ENCODE data around the gene NFIA. TPM values are rescaled to one million over a fixed set of nuclear protein-coding genes. Genes with fewer than 3 reads are reported as not detected.

The NFIA gene
- total RNA-seq, 2 donors from 2014 or later: 5.0 to 5.2 TPM

DNA sequence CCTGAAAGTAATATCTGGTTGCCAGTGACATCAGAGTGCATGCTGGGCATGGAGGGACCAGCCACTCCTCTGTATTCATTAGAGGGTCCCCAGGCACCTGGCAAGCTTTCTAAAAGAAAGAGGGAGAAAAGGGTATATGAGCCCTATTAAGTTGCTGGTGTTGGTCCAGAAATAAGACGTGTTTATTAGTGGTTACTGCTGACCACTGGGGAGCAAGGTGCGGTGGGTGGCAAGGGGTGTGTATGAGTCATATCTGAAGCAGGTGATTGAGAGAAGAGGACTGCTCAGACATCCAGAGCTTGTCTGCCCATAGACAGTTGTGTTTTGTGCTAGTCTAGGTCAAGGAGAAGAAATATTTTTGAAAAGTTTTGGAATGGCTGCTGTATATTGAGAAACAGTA, 344.5 kb downstream of the NFIA start:
- H3K9me3 ChIP-seq (ENCODE audit: control insufficient read depth, low read length, poor library complexity, severe bottlenecking): no peaks in the 10 kb centered on the region
- no peak for DNase-seq
- peaks cover 3% of the 10 kb centered on the region for H3K4me1 Mint-ChIP-seq
- no peaks in the 10 kb centered on the region for H3K27me3 Mint-ChIP-seq
- H3K27ac Mint-ChIP-seq: no peak overlapping the region
- no peaks in the 10 kb centered on the region for H3K36me3 Mint-ChIP-seq (ENCODE audit: low read depth)
- no peak for ATAC-seq
- no peak overlapping the region for H3K4me3 Mint-ChIP-seq

DNA sequence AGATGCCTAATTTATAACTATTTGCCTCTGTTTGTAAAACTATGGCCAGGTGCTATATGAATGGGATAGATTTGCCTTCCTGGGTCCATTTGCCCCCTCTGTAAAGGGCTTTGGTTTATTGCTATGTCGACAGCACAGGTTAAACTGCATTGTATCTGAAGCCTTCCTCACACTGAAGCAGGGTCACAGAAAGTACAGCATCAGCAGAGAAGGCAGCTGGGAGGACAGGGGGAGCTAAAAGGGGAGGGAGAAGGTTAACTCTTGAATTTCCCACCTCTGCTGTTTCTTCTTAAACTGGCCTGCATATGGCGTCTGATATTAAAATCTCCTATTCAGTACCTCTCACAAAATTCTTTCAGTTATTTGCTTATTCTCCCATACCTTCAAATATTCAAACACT, 345.1 kb downstream of the NFIA start:
- no peaks in the 10 kb centered on the region for H3K9me3 ChIP-seq (ENCODE audit: control insufficient read depth, low read length, poor library complexity, severe bottlenecking)
- Mint-ChIP-seq H3K4me1 (peaks cover 3% of the 10 kb centered on the region), H3K36me3 (ENCODE audit: low read depth) (no peaks in the 10 kb centered on the region), H3K27me3 (no peaks in the 10 kb centered on the region), H3K4me3 (no peak overlapping the region), H3K27ac (no peak overlapping the region)
- ATAC-seq: no peak
- DNase-seq: no peak

DNA sequence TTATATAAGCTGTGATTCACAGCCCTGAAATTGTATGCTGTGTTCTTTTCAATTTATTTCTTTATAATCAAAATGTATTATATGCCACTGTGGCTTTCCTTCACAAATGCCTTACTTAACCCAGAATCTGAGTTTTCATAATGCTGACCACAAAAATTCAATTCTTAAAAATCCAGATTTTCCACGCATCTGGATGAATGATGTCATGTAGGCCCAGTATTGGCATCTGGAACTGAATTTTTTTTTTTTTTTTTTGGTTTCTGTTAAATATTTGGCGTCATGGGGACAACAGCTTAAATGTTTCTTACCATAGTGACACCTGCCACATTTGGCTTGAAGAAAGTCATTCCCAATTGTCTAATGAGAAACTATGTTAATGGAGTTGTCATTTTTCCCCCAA, 345.8 kb downstream of the NFIA start:
- H3K27me3 Mint-ChIP-seq: no peaks in the 10 kb centered on the region
- DNase-seq (no peak), ATAC-seq (no peak)
- no peak overlapping the region for H3K4me3 Mint-ChIP-seq
- peaks cover 3% of the 10 kb centered on the region for H3K4me1 Mint-ChIP-seq
- no peaks in the 10 kb centered on the region for H3K36me3 Mint-ChIP-seq (ENCODE audit: low read depth)
- no peak overlapping the region for H3K27ac Mint-ChIP-seq
- no peaks in the 10 kb centered on the region for H3K9me3 ChIP-seq (ENCODE audit: control insufficient read depth, low read length, poor library complexity, severe bottlenecking)

DNA sequence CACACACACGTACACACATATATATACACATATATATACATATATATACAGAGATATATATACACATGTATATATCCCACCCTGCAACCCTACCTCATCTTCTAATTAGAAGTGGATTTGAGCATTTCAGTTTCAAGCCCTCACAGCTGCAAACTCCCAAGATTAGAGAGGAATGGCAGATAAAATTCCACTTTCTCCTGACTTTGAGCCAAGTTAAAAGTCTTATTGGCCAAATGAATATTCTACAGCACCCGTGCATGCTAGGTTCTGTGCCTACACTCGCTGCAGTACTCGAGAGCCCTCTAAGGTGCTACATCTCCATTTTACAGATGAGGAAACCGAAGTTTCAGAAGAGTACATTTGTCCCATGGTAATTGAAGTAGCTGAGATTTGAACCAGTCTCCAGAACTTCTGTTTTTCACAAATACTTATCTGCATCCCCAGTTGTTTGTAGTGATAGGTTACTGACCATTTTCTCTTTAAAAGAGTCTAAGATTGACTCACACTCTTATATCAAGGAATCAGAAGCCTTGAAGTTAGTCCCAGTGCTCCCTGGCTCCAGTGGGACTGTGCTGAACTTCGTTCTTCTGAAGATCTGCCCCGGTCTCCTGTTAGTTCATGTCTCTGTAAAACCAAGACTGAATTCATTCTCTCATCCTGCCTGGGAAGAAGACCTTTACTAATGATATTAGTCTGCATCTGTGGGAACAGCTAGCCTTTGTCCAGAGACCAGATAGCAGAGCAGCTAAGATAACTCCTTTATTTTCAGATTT, 350.4 kb downstream of the NFIA start:
- H3K36me3 Mint-ChIP-seq (ENCODE audit: low read depth): no peaks in the 10 kb centered on the region
- H3K27me3 Mint-ChIP-seq: peaks cover 14% of the 10 kb centered on the region
- no peak overlapping the region for H3K4me3 Mint-ChIP-seq
- no peaks in the 10 kb centered on the region for H3K4me1 Mint-ChIP-seq
- no peaks in the 10 kb centered on the region for H3K9me3 ChIP-seq (ENCODE audit: control insufficient read depth, low read length, poor library complexity, severe bottlenecking)
- DNase-seq: no peak
- no peak for ATAC-seq
- H3K27ac Mint-ChIP-seq: no peak overlapping the region

DNA sequence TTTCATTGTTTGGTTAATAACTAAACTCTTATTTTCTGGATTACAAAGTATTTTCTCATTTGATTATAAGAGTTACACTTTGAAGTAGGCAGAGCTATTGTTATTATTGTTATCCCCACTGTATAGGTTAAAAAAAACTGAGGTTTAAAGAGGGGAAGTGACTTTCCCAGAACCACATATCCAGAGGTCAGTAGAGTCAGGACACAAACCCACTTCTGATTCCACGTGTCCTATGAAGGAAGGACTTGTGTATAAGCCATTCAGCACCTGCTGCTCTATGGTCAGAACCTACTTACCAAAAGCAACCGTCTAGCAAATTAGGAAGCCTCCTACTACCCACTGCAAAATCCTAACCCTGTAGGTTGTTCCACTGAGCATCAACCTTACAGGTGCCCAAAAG, 351.3 kb downstream of the NFIA start:
- H3K4me1 Mint-ChIP-seq: no peaks in the 10 kb centered on the region
- ATAC-seq (no peak), DNase-seq (no peak)
- H3K4me3 Mint-ChIP-seq: no peak overlapping the region
- H3K36me3 Mint-ChIP-seq (ENCODE audit: low read depth): no peaks in the 10 kb centered on the region
- no peaks in the 10 kb centered on the region for H3K9me3 ChIP-seq (ENCODE audit: control insufficient read depth, low read length, poor library complexity, severe bottlenecking)
- peaks cover 14% of the 10 kb centered on the region for H3K27me3 Mint-ChIP-seq
- no peak overlapping the region for H3K27ac Mint-ChIP-seq

DNA sequence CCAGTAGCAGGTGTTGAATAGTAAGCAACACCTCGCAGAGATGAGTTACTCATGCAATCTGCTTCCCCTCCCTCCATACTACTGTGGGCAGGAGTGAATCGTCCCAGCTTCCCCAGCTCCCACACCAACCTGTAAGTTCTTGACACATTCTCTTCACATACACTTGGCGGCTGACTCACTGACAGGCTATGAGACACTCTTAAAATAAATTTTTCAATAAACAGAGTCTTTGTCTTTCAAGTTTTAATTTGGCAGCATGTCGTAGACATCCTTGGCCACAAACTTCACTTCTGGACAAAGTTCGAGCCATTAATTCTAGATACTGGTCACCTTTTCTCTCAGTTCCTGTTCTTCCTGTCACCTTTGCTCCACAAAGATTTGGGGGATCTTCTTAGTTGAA, 351.9 kb downstream of the NFIA start:
- Mint-ChIP-seq H3K36me3 (ENCODE audit: low read depth) (no peaks in the 10 kb centered on the region), H3K27ac (no peak overlapping the region), H3K4me1 (no peaks in the 10 kb centered on the region), H3K27me3 (peaks cover 14% of the 10 kb centered on the region), H3K4me3 (no peak overlapping the region)
- DNase-seq: no peak
- ATAC-seq: no peak
- no peaks in the 10 kb centered on the region for H3K9me3 ChIP-seq (ENCODE audit: control insufficient read depth, low read length, poor library complexity, severe bottlenecking)

DNA sequence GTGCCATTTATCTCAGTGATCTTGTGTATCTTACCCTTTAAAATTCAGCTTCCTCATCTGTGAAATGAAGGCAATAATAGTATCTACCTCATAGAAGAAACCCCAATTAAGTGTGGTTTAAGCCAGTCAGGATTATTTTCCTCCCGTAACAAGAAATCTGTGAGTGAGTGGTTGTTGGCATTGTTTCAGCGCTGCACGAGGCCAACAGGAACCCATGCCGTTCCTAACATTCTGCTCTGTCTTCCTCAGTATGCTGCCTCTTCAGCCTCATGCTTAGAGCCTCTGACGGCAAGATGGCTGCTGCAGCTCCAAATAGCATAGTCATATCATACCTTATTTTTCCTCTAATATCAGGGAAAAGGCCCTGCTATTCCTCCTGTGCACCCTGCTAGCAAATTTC, 352.9 kb downstream of the NFIA start:
- Mint-ChIP-seq H3K4me3 (no peak overlapping the region), H3K4me1 (no peaks in the 10 kb centered on the region), H3K36me3 (ENCODE audit: low read depth) (no peaks in the 10 kb centered on the region), H3K27me3 (peaks cover 14% of the 10 kb centered on the region), H3K27ac (no peak overlapping the region)
- DNase-seq (no peak), ATAC-seq (no peak)
- no peaks in the 10 kb centered on the region for H3K9me3 ChIP-seq (ENCODE audit: control insufficient read depth, low read length, poor library complexity, severe bottlenecking)

DNA sequence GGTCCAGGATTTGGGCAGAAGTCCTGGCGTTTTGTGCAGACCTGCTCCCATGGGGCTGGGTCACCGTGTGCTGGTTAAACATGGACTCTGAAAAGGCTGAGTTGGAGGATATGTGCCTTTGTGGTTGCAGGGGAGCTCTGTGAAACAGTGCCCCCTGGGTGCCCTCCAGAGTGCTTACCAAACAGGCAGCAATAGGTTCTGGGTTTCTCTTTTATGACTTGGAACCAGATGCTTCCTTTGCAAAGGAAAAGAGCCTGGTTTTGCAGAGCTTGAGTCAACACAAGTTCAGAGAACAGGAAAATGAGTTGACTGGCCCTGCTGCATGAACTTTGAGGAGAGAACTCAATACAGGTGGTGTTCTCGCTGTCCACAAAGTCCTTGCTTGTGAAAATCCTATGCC, 353.7 kb downstream of the NFIA start:
- peaks cover 14% of the 10 kb centered on the region for H3K27me3 Mint-ChIP-seq

DNA sequence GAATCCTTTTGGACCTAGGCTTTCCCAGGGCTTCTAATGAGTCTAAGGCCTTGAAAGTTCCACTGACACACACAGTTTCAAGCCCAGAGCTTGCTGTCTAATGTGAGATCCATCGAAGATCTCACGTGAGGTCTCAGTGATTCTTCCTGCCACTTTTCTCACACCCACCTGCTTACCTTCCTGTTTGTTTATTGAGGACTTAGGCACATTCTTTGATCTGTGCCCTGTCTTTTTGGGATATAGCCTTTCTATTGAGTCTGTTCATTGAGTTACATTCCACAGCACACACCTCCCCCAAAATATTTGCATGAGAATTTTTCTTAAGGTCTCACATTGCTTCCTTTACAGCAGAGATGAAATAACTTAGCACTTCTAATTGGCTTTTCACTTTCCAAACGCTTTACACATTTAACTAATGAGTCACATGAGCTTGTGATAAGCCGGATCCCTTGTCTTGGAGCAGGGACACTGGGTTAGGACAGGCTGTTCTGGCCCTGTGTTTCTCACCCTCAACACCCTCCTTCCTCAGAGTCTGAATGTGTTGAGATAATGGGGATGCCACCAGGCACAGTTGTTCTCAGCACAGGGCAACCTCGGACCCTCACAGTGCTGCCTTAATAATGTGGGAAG, 354.2 kb downstream of the NFIA start:
- H3K4me3 Mint-ChIP-seq: no peak overlapping the region
- no peaks in the 10 kb centered on the region for H3K4me1 Mint-ChIP-seq
- DNase-seq: no peak
- H3K27ac Mint-ChIP-seq: no peak overlapping the region
- H3K9me3 ChIP-seq (ENCODE audit: control insufficient read depth, low read length, poor library complexity, severe bottlenecking): no peaks in the 10 kb centered on the region
- H3K27me3 Mint-ChIP-seq: peaks cover 14% of the 10 kb centered on the region
- no peak for ATAC-seq
- H3K36me3 Mint-ChIP-seq (ENCODE audit: low read depth): no peaks in the 10 kb centered on the region

More for the DNA sequence above, 353.7 kb downstream of the NFIA start:
- ATAC-seq: no peak
- H3K27ac Mint-ChIP-seq: no peak overlapping the region
- H3K36me3 Mint-ChIP-seq (ENCODE audit: low read depth): no peaks in the 10 kb centered on the region
- H3K4me3 Mint-ChIP-seq: no peak overlapping the region
- no peaks in the 10 kb centered on the region for H3K4me1 Mint-ChIP-seq
- DNase-seq: no peak
- H3K9me3 ChIP-seq (ENCODE audit: control insufficient read depth, low read length, poor library complexity, severe bottlenecking): no peaks in the 10 kb centered on the region

DNA sequence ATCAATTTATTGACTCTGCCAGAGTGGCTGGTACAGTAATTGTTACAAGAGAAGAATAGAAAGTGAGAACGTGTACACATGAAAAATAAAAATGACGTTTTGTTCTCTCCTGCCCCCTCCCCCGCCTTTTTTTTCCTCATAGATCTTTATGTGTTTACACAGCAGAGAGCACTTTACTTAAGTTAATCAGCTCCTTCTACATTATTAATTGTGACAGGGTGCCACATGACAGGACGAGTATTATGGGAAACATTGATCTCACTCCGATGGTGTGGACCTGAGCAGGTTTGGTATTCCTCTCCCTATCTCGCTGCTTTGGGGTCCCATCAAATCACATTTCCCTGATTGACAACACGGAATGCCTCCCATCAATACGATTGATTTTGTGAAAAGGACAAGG, 356.9 kb downstream of the NFIA start:
- Mint-ChIP-seq H3K27me3 (peaks cover 20% of the 10 kb centered on the region), H3K4me3 (no peak overlapping the region), H3K36me3 (ENCODE audit: low read depth) (no peaks in the 10 kb centered on the region), H3K4me1 (peaks cover 2% of the 10 kb centered on the region), H3K27ac (no peak overlapping the region)
- H3K9me3 ChIP-seq (ENCODE audit: control insufficient read depth, low read length, poor library complexity, severe bottlenecking): no peaks in the 10 kb centered on the region
- DNase-seq (no peak), ATAC-seq (no peak)

DNA sequence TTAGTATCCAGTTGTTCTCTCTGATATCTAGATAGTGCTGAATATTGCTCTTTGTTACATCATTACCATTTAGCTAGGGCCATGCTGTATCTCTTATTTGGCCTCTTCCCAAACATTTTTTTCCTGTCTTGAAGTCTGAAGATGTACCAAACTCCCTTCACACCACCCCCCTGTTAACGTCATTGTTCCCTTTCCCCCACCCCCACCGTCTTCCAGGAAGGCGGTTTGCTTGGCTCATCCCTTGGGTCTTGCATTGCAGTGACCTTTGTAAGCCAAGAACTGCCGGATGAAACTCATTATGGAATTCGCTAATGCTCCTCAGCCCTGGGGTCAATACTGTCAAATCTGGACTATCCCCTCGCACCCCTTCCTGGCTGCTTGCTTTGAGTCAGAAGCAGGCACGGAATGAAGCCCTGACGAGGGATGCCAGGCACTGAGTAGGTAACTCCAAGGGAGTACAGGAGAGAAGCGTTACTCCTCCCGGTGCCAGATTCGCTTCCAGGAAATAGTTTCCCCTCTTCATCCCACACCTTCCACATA, 359.4 kb downstream of the NFIA start:
- H3K9me3 ChIP-seq (ENCODE audit: control insufficient read depth, low read length, poor library complexity, severe bottlenecking): no peaks in the 10 kb centered on the region
- no peaks in the 10 kb centered on the region for H3K36me3 Mint-ChIP-seq (ENCODE audit: low read depth)
- no peak overlapping the region for H3K27ac Mint-ChIP-seq
- DNase-seq (no peak), ATAC-seq (no peak)
- peaks cover 16% of the 10 kb centered on the region for H3K27me3 Mint-ChIP-seq
- no peak overlapping the region for H3K4me3 Mint-ChIP-seq
- H3K4me1 Mint-ChIP-seq: peaks cover 2% of the 10 kb centered on the region

DNA sequence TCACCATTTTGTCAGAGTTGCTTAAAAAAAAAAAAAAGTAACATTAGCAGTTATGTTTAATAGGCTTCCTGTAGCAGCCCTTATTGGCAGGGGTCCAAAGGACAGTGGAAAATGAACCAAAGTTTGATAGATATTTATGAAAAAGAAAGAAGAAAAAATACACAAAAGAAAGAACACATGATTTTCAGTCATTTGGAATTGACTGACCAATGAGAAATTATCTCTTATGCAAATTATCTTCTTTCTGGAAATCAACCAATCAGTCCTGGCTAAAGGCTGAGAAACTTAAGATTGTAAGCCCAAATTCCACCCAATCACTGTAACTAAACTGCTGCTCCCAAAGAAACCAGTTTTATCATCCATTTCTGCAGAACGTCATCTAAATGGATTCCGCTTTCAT, 360.2 kb downstream of the NFIA start:
- H3K4me3 Mint-ChIP-seq: no peak overlapping the region
- no peaks in the 10 kb centered on the region for H3K36me3 Mint-ChIP-seq (ENCODE audit: low read depth)
- DNase-seq: no peak
- H3K9me3 ChIP-seq (ENCODE audit: control insufficient read depth, low read length, poor library complexity, severe bottlenecking): no peaks in the 10 kb centered on the region
- peaks cover 9% of the 10 kb centered on the region for H3K27me3 Mint-ChIP-seq
- H3K27ac Mint-ChIP-seq: no peak overlapping the region
- ATAC-seq: no peak
- H3K4me1 Mint-ChIP-seq: peaks cover 2% of the 10 kb centered on the region

DNA sequence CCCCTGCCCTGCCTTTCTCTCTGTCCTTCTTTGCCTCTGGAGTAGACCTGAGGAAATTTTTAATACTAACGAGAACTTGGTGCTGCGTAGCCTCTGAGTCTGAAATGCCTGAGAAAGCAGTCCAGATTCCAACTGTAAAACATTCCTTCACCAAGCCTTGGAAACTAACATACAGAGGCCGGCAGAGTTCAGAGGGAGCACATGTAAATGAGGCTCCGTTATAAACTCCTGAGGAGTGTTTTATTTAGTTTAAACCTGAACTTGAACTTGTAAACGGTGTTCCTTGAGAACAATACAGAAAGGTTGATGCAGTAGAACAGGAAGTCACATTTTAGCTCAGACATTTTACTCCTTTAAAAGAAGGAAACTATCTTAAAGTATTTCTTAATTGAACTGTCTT, 361.9 kb downstream of the NFIA start:
- Mint-ChIP-seq H3K4me3 (no peak overlapping the region), H3K27me3 (peaks cover 7% of the 10 kb centered on the region), H3K4me1 (peaks cover 2% of the 10 kb centered on the region), H3K27ac (no peak overlapping the region), H3K36me3 (ENCODE audit: low read depth) (no peaks in the 10 kb centered on the region)
- DNase-seq: no peak
- no peaks in the 10 kb centered on the region for H3K9me3 ChIP-seq (ENCODE audit: control insufficient read depth, low read length, poor library complexity, severe bottlenecking)
- no peak for ATAC-seq

Data from T-helper 17 cell (primary cell).